AG20443 (cell line): ENCODE results near the gene GALNT1.

Experiments
- DNase-seq: peaks from one replicate; pipeline ENCODE4 v3.0.0; 2012; ENCODE audit warnings: low spot score, mixed read lengths

GALNT1 gene

DNA sequence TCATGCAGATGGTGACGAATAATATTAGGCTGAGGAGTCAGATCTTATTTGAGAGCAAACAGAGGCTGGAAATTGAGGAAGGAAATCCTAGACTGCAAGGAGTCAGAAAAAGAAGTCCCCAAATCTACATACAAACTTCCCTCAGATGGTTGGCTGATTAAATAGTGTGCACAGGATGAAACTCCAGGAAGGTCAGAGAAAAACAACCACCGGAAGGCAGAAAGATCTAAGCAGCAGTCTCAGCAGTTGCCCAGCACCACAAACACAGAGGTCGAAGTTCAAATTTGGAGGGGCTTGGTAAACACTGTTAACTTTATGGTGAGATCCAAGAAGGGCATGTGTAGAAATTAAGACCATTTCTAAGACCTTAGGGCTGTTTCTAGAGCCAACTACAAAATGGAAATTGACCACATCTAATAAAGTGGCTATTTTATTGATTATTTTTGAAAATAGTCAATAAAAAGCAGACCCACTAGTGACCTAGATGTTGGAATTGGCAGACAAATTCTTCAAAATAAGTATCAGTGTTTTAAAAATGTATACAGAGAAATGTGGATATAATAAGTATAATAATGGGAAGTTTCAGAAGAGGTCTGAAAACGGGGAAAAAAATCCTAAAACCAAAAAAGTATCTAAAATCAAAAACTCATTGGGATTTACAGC, 134.8 kb downstream of the GALNT1 start:
- no peak for DNase-seq

- DNase-seq: no peak
Observed at GRCh38 chr18:35717182-35717581, 135.6 kb downstream of the GALNT1 start.

- no peak for DNase-seq
Observed at GRCh38 chr18:35721431-35722081, 140.0 kb downstream of the GALNT1 start.

- no peak for DNase-seq
Observed at GRCh38 chr18:35728676-35729075, 147.1 kb downstream of the GALNT1 start.

DNA sequence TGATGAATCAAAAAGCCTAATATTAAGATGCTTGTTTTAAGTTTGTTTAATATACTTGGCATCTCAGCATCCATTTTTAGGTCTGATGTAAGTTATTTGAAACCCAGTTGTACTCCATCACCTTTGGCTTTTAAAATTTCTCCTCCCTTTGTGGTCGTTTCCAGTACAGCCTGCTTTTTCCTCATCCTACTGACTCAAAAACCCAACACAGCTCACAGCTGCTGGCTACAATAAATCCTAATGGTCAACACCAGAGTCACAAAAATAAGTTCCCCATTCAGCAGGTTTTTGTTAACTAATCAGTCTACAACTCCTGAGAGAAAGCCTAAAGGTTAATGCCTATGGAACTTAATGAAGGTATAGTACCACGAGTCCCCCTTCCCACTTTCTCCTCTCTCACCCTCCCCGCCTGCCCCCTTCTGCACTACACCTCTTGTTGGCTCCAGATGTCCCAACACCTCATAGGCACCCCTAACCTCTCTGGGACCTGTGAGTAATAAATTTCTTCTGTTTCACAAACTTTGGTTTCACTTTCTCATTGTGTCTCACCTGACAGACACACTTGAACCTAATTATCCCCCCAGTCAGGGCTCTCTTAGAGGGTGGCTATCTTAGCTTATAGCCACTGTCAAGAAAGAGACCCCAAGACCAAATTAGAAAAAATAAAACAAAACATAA, 148.6 kb downstream of the GALNT1 start:
- no peak for DNase-seq

- no peak for DNase-seq
Observed at GRCh38 chr18:35730691-35731370, 149.3 kb downstream of the GALNT1 start.

GRCh38 chr18:35731701-35732100, 150.2 kb downstream of the GALNT1 start:
- DNase-seq: no peak

DNA sequence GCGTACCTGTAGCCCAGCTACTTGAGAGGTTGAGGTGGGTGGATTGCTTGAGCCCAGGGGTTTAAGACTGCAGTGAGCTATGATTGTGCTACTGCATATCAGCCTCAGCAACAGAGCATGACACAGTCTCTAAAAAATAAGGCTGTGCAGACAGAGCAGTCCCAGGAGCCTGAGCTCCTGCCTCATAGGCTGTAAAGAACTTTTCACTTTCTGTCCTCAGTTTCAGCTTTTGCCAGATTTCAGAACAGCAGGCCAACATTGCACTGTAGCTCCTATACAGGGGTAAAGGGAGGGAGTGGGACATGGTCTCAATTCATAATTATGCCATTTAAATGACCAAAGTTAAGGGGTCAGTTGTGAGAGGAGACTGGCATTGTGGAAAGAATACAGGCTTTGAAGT, 150.6 kb downstream of the GALNT1 start:
- DNase-seq: no peak

DNA sequence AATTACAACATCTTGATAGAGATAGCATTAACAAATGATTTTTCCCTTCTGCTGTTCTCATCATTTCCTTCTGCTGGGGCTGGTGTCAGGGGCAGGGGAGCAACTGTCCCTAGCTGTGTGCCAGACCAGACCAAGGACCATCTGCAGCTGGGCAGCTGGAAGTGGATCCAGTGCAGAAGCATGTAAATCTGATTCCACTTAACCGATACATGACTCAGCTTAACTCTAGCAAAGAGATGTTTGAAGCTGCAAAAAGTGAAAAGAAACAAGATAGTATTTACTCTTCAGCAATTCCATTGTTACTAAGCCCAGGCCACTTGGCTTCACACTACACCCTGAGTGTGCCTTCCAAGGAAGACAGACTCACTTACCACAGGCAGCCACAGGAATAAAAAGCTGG, 151.1 kb downstream of the GALNT1 start:
- DNase-seq: peak; percentile 71

DNA sequence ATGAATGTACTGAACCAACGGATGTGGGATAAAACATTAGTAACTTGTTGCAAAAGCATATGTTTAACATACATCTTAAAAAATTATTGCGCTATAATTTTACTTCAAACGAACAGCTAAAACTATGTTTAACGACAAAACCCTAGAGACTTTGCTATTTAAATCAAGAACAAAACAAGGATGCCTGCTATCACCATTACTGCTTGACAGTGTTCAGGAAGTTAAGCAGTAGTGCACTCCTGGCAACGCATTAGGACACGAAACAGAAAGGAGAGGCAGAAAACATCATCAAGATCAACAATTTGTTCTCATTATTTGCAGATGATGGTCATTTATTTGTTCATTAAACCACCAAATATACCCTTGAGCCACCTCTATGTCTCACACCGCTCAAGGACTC, 151.9 kb downstream of the GALNT1 start:
- DNase-seq: no peak

GRCh38 chr18:35736696-35737095, 155.2 kb downstream of the GALNT1 start:
- no peak for DNase-seq

- DNase-seq: no peak
Observed at GRCh38 chr18:35739778-35740177, 158.2 kb downstream of the GALNT1 start.

DNA sequence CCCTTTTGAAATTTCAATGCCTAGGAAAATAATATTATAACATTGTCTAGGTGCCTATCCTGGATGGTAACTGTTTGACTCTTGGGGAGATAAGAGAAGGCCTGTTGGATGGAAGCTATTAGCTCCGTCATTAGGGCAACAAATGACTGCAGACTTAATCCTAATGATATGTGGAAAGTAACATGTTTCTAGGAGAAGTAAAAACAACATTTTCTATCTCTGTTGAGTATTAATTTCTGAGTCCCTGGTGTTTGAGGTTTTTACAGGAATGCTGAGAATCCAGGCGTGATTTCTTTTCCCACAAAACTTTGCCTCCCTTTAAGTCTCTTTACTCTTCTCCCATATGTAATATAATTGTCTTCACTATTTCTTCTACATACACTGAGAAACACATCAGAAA, 159.1 kb downstream of the GALNT1 start:
- no peak for DNase-seq

- DNase-seq: no peak
Observed at GRCh38 chr18:35743916-35744315, 162.4 kb downstream of the GALNT1 start.

DNA sequence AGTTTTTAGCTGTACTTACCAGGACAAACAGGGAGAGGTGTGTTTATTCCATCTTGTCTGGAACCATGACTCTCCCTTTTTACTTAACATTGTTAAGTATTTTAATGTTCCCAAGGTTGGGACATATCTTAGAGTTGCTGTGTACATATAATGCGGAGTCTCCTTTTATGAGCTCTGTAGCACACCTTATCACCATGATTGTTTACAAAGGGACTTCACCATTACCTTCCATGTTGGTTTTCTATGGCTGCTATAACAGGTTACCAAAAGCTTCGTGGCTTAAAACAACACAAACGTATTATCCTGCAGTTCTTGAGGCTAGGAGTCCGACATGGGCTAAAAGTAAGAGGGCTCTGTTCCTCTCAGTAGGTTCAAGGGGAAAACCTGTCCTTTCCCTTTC, 164.3 kb downstream of the GALNT1 start:
- no peak for DNase-seq

DNA sequence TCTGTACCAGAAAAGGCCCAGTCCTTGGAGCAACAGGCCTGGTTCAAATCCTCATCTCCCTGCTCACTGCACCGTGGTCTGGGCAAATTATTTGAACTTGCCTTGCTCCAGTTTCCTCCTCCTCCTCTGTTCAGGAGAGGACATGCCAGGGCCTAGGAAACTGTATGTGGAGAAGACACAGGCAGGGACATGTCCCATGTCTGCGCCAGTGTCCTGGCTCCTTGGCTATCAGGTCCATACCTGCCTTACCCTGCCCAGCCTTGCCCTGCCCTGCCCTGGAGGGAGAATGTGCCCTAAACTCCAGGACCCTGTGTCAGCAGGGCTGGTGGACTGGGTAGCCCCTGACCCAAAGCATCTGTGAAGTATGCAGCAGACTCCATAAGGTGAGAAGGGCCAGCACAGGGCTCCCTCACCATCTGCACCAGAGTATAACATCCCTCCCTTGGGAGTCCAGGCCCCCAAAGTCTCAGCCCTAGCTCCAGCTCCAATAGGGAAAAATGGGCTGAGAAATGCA, 165.3 kb downstream of the GALNT1 start:
- no peak for DNase-seq

DNA sequence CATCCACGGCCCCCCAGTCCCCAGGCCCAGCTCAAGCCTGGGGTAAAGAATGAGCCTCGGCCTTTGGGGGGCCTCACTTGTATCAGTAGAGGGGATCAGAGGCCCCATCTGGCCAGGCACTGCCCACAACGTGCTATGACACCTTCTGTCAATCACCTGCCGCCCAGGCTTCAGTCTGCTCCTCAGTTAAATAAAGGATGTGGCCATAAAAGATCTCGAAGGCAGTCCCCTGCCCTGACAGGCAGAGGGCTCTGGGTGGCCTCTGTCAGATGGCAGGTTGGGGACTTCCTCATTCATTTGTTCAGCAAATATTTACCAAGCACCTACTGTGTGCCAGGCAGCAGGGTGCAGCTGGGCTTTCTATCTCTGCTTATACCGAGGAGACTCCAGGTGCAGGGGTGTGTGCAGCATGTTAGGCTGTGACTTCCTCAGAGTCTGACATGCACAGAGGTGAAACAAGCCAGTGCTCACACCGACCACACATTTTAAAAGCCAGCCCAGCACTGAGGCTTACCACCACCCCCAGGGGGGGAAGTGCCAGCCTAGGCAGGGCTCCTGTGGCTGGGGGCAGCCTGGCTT, 166.4 kb downstream of the GALNT1 start:
- no peak for DNase-seq

GRCh38 chr18:35749701-35750100, 168.2 kb downstream of the GALNT1 start:
- DNase-seq: no peak

DNA sequence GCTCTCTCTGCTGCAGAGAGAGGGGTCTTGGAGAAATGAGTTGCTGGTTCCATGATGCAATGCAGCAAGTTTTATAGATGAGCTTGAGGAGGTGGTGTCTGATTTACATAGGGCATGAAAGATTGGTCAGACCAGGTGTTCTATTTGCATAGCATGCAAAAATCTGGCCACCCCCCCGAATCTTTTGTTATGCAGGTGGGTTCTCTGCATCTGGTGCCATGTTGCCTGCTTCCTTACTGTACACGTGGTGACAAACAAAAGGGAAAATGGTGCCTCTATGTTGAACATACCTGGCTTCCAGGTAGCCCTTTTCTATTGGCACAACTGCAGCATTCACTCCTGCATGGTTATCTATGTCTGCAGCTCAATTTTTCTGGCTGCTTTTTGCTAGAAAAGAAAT, 169.4 kb downstream of the GALNT1 start:
- DNase-seq: no peak

GRCh38 chr18:35753306-35753910, 171.9 kb downstream of the GALNT1 start:
- no peak for DNase-seq

- no peak for DNase-seq
Observed at GRCh38 chr18:35754464-35754863, 172.9 kb downstream of the GALNT1 start.

DNA sequence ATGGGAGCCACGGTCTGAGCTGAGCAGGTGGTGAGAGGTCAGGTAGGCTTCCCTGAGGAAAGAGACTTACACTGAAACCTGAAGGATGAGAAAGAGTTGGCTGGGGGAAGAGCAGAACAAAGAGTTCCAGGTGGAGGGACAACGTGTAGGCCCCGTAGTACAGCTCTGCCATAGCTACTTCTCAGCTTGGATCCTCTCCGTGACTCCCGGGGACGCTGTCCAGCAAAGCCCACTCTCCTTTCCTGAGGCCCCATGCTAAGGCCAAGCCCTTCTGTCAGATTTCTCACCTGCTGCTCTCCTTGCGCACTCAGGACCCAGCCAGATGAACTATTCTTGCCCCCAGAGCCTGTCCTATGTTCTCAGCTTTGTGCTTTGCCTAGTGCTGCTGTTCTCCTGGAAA, 173.8 kb downstream of the GALNT1 start:
- no peak for DNase-seq
